ENCODE measurements around the gene MBLAC1.

The MBLAC1 gene

GRCh38 chr7:100173806-100174495, 47.2 kb downstream of the MBLAC1 start:
- DNase-seq (ENCODE audit: low read depth) = no peak

DNA sequence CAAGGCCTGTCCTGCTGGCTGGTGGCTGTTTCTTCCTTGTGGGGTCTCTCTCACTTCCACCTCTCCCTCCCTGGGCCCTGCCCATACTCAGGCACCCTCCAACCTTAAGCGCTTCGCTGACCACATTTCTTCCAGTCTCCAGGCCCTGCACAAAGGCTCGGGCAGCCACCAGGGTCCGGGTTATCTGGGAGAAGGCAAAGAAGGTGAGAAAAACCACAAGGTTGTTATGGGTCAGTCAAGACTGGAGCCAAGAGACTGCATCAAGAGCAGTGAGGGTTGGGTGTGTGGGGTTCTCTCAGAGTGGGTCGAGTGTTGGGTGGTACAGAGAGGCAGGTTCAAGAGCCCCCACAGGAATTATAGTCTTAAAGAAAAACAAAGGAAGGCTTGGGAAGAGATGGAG, 47.8 kb downstream of the MBLAC1 start:
- DNase-seq (ENCODE audit: low read depth) = no peak

- DNase-seq (ENCODE audit: low read depth) = no peak
Observed at GRCh38 chr7:100175296-100175935, 48.6 kb downstream of the MBLAC1 start.

DNA sequence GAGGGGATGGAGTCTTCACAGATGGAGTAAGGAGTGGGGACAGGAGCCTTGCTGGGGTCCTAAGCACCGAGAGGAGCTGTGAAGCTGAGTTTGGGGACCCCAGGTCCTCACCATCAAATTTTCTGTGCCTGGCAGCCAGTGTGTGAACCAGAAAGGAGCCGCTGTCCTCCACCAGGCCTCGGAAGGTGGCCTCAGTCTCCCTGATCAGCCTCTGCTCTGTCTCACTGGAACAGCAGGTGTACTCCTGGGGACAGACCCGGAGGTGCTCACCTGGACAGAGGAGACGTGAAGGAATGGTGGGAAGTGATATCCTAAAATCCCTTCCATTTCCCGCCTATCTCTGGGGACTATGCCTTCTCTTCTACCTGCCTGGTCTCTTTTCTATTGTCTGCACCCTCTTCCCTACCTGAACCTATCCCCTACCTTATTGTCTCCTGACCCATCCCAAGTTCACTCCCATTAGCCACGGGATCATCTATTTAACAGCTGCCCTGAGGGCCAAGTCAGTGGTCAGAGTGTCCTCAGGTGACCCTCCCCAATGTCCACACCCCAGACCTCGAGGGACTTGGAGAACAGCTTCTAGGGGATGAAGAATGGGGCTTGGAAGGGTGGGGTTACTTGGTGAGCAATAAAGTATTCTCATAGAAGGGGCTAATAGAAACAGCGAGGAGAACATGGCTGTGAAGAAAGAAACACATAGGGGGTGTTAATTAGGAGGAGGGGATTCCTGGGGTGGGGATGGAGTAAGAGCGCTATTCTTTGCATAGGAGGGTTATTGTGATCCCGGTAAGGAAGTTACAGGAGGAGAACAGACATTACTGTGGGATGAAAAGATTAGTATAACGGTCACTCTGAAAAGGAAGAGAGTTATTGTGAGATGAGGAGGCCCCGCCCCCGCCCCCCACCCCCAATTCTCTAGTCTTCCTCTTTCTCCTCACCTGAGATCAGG, 49.6 kb downstream of the MBLAC1 start:
- no peak for DNase-seq (ENCODE audit: low read depth)

GRCh38 chr7:100177045-100178001, 50.6 kb downstream of the MBLAC1 start, which contains the start of the genes GPC2 and STAG3:
Gene GPC2, minus strand, starts transcription at chr7:100177381. Its CDS starts 182 bp downstream, at chr7:100177199.
Gene STAG3, plus strand, starts transcription at chr7:100177918. Its CDS starts 2,639 bp downstream, at chr7:100180557.
- DNase-seq (ENCODE audit: low read depth) = peak; percentile 69

All from GM04503 (cell line).